ENCODE results near the gene CCZ1. TPM values are rescaled to one million over a fixed set of nuclear protein-coding genes. Genes with fewer than 3 reads are reported as not detected.

Gene CCZ1
- total and polyA plus RNA-seq, 2 of the 8 experiments (the other 6 are each of a cell fraction or from before 2014, with no cell fraction given), result 56.3 to 150 TPM

Small RNA genes lying within 50 kb of the gene (small RNA-seq; reads per million reads assigned to genes)
- gene RN7SL556P (ENCODE audit: insufficient read depth), result not detected

Other genes with a start within 250 kb of the CCZ1 start
- 29.6 and 31.4 TPM in 2 replicates for gene RNF216, start 117.1 kb upstream of the CCZ1 start, total RNA-seq (2021; fragmentation: NEBNext Ultra II Directional; extraction: Animal tissue kit (Norgen Biotek cat#: 25700))
- 10.8 and 11.8 TPM in 2 replicates for gene RNF216, start 117.1 kb upstream of the CCZ1 start, polyA plus RNA-seq (2011; rRNA removed)
- not detected in 2 replicates for gene OCM, start 17.9 kb upstream of the CCZ1 start, total RNA-seq (2021; fragmentation: NEBNext Ultra II Directional; extraction: Animal tissue kit (Norgen Biotek cat#: 25700))
- not detected in 2 replicates for gene OCM, start 17.9 kb upstream of the CCZ1 start, polyA plus RNA-seq (2011; rRNA removed)
- 0.17 and 0.45 TPM in 2 replicates for gene RSPH10B, start 72.0 kb downstream of the CCZ1 start, total RNA-seq (2021; fragmentation: NEBNext Ultra II Directional; extraction: Animal tissue kit (Norgen Biotek cat#: 25700))
- gene RSPH10B, start 72.0 kb downstream of the CCZ1 start, polyA plus RNA-seq (2011; rRNA removed), result 0.17 and 0.25 TPM in 2 replicates
- gene PMS2, start 110.3 kb downstream of the CCZ1 start, total RNA-seq (2021; fragmentation: NEBNext Ultra II Directional; extraction: Animal tissue kit (Norgen Biotek cat#: 25700)), result 11.1 and 12.1 TPM in 2 replicates
- 3.3 and 4.8 TPM in 2 replicates for gene PMS2, start 110.3 kb downstream of the CCZ1 start, polyA plus RNA-seq (2011; rRNA removed)
- gene AIMP2, start 110.5 kb downstream of the CCZ1 start, total RNA-seq (2021; fragmentation: NEBNext Ultra II Directional; extraction: Animal tissue kit (Norgen Biotek cat#: 25700)), result 82.4 and 85.6 TPM in 2 replicates
- gene AIMP2, start 110.5 kb downstream of the CCZ1 start, polyA plus RNA-seq (2011; rRNA removed), result 94.7 and 99.0 TPM in 2 replicates
- 0.32 and 0.42 TPM in 2 replicates for gene ANKRD61, start 132.6 kb downstream of the CCZ1 start, total RNA-seq (2021; fragmentation: NEBNext Ultra II Directional; extraction: Animal tissue kit (Norgen Biotek cat#: 25700))
- gene ANKRD61, start 132.6 kb downstream of the CCZ1 start, polyA plus RNA-seq (2011; rRNA removed), result 0.23 and 0.24 TPM in 2 replicates
- 93.4 and 104 TPM in 2 replicates for gene EIF2AK1, start 160.4 kb downstream of the CCZ1 start, total RNA-seq (2021; fragmentation: NEBNext Ultra II Directional; extraction: Animal tissue kit (Norgen Biotek cat#: 25700))
- gene EIF2AK1, start 160.4 kb downstream of the CCZ1 start, polyA plus RNA-seq (2011; rRNA removed), result 39.2 and 53.5 TPM in 2 replicates
- gene USP42, start 206.2 kb downstream of the CCZ1 start, total RNA-seq (2021; fragmentation: NEBNext Ultra II Directional; extraction: Animal tissue kit (Norgen Biotek cat#: 25700)), result 16.2 and 16.3 TPM in 2 replicates
- gene USP42, start 206.2 kb downstream of the CCZ1 start, polyA plus RNA-seq (2011; rRNA removed), result 3.6 and 5.1 TPM in 2 replicates

Measured in H1 (cell line).